ENCODE results near the gene DLEU7.

The DLEU7 gene

DNA sequence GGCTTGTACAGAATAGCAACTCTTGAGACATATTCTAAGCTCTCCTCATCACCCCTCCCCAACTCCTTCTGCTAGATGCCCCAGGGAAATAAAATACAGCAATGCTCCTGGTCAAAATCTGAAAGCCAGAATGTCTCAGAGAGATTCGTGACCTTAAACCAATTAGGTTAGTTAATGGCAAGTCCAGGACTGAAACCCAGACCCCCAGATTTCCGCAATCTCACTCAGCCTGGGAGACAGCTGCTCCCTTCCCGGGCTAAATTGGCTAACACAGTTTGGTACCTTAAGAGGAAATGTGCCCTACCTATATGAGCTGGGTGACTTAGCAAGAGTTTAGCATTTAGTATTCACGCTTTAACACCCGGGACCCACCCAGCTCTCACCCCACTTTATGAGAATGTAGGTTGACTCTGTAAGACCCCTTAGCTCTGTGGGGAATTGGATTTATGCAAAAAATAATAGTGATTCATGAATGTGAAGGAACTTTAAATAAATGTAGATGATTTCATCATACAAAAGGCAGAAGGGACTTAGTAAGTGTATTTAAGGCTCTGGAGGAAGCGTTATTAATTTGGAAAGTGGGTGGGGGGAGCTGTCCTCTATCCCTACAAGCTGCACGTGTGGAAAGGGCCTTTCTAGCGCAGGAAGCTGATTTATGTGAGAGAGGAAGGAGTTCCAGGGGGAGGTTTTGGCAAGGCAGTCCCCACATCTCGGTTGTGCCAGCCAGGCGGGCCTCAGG, 1.1 kb downstream of the DLEU7 start:
- no peaks in the 10 kb centered on the region for H3K36me3 ChIP-seq (ENCODE audit: control insufficient read depth in 1 of 2, insufficient read depth in 2 of 2, low read length in 2 of 2)
- H3K4me1 ChIP-seq (ENCODE audit: control insufficient read depth in 1 of 2, insufficient read depth in 2 of 2, low read length in 2 of 2) = peaks cover 0 to 4% of the 10 kb centered on the region in 2 donors
- H3K27ac ChIP-seq (ENCODE audit: low read length) = no peak overlapping the region
- H3K4me3 ChIP-seq (ENCODE audit: low read depth in 1 of 2, low read length in 2 of 2) = peak overlapping the region in 1 of 2 donors; percentile 59
- H3K9me3 ChIP-seq (ENCODE audit: control insufficient read depth in 1 of 2, low read length in 2 of 2) = no peaks in the 10 kb centered on the region
- no peaks in the 10 kb centered on the region for H3K27me3 ChIP-seq (ENCODE audit: low read depth, low read length)

DNA sequence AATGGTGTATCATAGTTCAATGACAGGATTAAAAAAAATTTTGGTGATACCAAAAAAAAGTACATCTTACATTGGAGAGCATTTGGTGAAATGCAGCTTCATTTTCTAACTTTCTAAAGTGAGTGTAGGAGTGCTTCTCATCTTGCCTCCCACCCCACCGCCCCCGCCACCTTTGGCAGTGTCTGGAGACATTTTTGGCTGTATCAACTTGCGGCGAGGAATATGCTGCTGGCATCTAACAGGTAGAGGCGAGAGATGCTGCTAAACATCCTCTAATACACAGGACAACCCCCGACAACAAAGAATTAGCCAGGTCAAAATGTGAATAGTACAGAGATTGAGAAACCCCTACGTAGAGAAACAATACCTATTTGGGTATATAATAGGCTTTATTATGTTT, 1.7 kb downstream of the DLEU7 start:
- Histone ChIP-seq H3K36me3 (ENCODE audit: control insufficient read depth in 1 of 2, insufficient read depth in 2 of 2, low read length in 2 of 2) (no peaks in the 10 kb centered on the region), H3K4me3 (ENCODE audit: low read depth in 1 of 2, low read length in 2 of 2) (no peak overlapping the region), H3K27me3 (ENCODE audit: low read depth, low read length) (no peaks in the 10 kb centered on the region), H3K9me3 (ENCODE audit: control insufficient read depth in 1 of 2, low read length in 2 of 2) (no peaks in the 10 kb centered on the region), H3K27ac (ENCODE audit: low read length) (no peak overlapping the region), H3K4me1 (ENCODE audit: control insufficient read depth in 1 of 2, insufficient read depth in 2 of 2, low read length in 2 of 2) (peaks cover 0 to 4% of the 10 kb centered on the region in 2 donors)

DNA sequence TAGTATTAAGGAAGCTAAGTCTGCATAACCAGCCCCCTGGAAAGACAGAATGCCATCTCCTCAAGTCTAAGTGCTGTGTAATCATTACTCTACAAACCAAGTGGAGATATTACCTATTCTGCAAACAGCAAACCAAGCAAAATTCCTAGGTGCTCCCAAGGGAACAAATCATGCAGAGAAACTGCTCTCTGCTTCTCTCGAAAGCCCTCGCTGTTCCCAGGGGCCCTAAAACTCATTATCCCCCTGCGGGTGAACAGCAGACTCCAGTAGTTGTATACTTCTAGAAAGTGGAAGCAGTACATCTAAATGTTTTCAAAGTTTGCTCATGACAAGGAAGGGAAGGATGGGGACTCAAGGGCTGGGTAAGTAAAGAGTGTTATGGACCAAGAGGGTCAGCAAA, 3.2 kb downstream of the DLEU7 start:
- Histone ChIP-seq H3K9me3 (ENCODE audit: control insufficient read depth in 1 of 2, low read length in 2 of 2) (no peaks in the 10 kb centered on the region), H3K27ac (ENCODE audit: low read length) (no peak overlapping the region), H3K4me3 (ENCODE audit: low read depth in 1 of 2, low read length in 2 of 2) (no peak overlapping the region), H3K4me1 (ENCODE audit: control insufficient read depth in 1 of 2, insufficient read depth in 2 of 2, low read length in 2 of 2) (peaks cover 0 to 4% of the 10 kb centered on the region in 2 donors), H3K36me3 (ENCODE audit: control insufficient read depth in 1 of 2, insufficient read depth in 2 of 2, low read length in 2 of 2) (no peaks in the 10 kb centered on the region), H3K27me3 (ENCODE audit: low read depth, low read length) (no peaks in the 10 kb centered on the region)

DNA sequence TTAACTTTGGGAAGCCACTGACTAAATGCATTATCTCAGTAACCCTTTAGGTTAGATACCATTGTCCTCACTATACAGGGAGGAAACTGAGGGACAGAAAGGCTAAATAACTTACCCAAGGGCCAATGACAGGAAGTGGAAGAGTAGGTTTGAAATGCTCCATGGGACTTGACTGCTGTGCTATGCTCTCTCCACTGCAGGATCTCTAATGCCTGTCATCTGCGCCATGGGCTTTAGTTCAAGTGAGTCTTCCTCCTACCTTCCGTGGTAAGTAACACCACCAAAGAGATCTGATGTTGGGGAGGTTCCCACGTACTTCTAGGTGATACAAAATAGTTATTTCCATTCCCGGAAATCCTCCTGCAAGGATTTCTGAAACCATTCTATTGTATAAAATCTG, 3.7 kb downstream of the DLEU7 start:
- Histone ChIP-seq H3K9me3 (ENCODE audit: control insufficient read depth in 1 of 2, low read length in 2 of 2) (no peaks in the 10 kb centered on the region), H3K4me1 (ENCODE audit: control insufficient read depth in 1 of 2, insufficient read depth in 2 of 2, low read length in 2 of 2) (peaks cover 0 to 4% of the 10 kb centered on the region in 2 donors), H3K27ac (ENCODE audit: low read length) (no peak overlapping the region), H3K4me3 (ENCODE audit: low read depth in 1 of 2, low read length in 2 of 2) (no peak overlapping the region), H3K27me3 (ENCODE audit: low read depth, low read length) (no peaks in the 10 kb centered on the region), H3K36me3 (ENCODE audit: control insufficient read depth in 1 of 2, insufficient read depth in 2 of 2, low read length in 2 of 2) (no peaks in the 10 kb centered on the region)

DNA sequence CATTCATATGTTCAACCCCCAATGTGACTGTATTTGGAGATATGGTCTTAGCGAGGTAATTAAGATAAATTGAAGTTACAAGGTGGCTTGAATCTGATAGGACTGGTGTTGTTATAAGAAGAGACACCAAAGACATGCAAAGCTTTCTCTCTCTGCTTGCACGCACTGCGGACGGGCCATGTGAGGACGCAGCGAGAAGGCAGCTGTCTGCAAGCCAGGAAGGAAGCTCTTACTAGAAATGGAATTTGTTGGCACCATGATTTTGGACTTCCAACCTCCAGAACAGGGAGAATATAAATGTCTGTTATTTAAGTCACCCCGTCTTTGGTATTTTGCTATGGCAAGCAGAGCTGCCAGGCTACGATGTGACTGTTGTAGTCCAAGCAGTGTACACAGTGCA, 4.8 kb downstream of the DLEU7 start:
- peaks cover 0 to 4% of the 10 kb centered on the region in 2 donors for H3K4me1 ChIP-seq (ENCODE audit: control insufficient read depth in 1 of 2, insufficient read depth in 2 of 2, low read length in 2 of 2)
- H3K4me3 ChIP-seq (ENCODE audit: low read depth in 1 of 2, low read length in 2 of 2) = no peak overlapping the region
- H3K36me3 ChIP-seq (ENCODE audit: control insufficient read depth in 1 of 2, insufficient read depth in 2 of 2, low read length in 2 of 2) = no peaks in the 10 kb centered on the region
- H3K27me3 ChIP-seq (ENCODE audit: low read depth, low read length) = no peaks in the 10 kb centered on the region
- H3K9me3 ChIP-seq (ENCODE audit: control insufficient read depth in 1 of 2, low read length in 2 of 2) = no peaks in the 10 kb centered on the region
- H3K27ac ChIP-seq (ENCODE audit: low read length) = no peak overlapping the region

DNA sequence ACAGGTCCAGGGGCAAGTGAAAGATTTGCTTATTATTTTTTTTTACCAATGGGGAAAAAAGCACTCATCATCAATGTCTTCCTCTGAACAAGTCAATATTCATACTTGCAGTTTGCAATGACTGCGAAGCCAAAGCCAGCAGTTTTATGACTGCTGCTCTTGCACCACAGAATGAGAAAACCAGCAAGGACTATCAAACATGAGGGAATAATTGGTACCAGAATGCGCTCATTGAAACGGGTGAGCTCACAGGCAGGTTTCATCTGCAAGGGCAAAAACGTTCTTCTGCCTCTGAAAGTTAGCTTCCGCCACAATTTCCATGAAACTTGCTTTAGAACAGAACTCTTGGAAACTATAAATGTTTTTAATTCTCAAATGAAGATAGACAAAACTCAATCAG, 5.5 kb downstream of the DLEU7 start:
- H3K27me3 ChIP-seq (ENCODE audit: low read depth, low read length) = no peaks in the 10 kb centered on the region
- no peak overlapping the region for H3K4me3 ChIP-seq (ENCODE audit: low read depth in 1 of 2, low read length in 2 of 2)
- no peaks in the 10 kb centered on the region for H3K9me3 ChIP-seq (ENCODE audit: control insufficient read depth in 1 of 2, low read length in 2 of 2)
- H3K36me3 ChIP-seq (ENCODE audit: control insufficient read depth in 1 of 2, insufficient read depth in 2 of 2, low read length in 2 of 2) = no peaks in the 10 kb centered on the region
- H3K27ac ChIP-seq (ENCODE audit: low read length) = no peak overlapping the region
- H3K4me1 ChIP-seq (ENCODE audit: control insufficient read depth in 1 of 2, insufficient read depth in 2 of 2, low read length in 2 of 2) = no peaks in the 10 kb centered on the region

DNA sequence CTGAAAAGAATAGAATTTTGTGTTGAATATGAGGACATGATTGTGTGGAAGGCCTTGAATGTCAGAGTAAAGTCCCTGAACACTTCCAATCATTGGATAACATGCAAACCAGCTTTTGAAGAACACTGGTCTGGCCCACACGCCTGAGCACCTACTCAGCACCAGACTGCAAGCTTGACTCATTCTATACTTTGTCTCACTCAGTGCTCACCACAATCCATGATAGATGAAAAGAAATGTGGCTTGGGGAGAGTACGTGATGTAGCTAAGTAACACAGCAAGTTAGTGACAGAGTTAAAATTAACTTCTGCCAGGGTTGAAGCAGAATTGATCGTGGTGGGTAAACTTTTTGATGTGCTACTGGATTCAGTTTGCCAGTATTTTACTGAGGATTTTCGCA, 12.0 kb downstream of the DLEU7 start:
- H3K4me3 ChIP-seq (ENCODE audit: low read depth in 1 of 2, low read length in 2 of 2) = no peak overlapping the region
- H3K4me1 ChIP-seq (ENCODE audit: control insufficient read depth in 1 of 2, insufficient read depth in 2 of 2, low read length in 2 of 2) = no peaks in the 10 kb centered on the region
- no peaks in the 10 kb centered on the region for H3K36me3 ChIP-seq (ENCODE audit: control insufficient read depth in 1 of 2, insufficient read depth in 2 of 2, low read length in 2 of 2)
- no peaks in the 10 kb centered on the region for H3K27me3 ChIP-seq (ENCODE audit: low read depth, low read length)
- no peaks in the 10 kb centered on the region for H3K9me3 ChIP-seq (ENCODE audit: control insufficient read depth in 1 of 2, low read length in 2 of 2)
- no peak overlapping the region for H3K27ac ChIP-seq (ENCODE audit: low read length)

DNA sequence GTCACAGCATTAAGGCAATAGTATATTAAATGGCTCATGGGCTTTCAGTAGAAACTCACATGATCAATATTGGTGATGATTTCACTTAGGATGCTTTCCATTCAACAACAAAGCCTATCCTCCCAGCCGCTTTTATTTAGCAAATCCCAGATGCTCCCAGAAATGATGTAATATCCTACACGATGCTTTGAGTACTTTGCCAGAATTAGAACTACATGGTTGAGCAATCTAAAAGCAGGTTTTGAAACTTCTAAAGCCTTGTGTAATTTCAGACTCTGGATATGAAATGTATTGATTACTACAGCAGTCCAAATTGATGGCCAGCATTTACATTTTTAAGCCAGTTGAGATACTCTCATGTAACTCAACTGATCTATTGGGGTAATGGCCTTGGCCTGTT, 13.6 kb downstream of the DLEU7 start:
- no peak overlapping the region for H3K27ac ChIP-seq (ENCODE audit: low read length)
- H3K9me3 ChIP-seq (ENCODE audit: control insufficient read depth in 1 of 2, low read length in 2 of 2) = no peaks in the 10 kb centered on the region
- H3K27me3 ChIP-seq (ENCODE audit: low read depth, low read length) = no peaks in the 10 kb centered on the region
- no peaks in the 10 kb centered on the region for H3K36me3 ChIP-seq (ENCODE audit: control insufficient read depth in 1 of 2, insufficient read depth in 2 of 2, low read length in 2 of 2)
- H3K4me1 ChIP-seq (ENCODE audit: control insufficient read depth in 1 of 2, insufficient read depth in 2 of 2, low read length in 2 of 2) = no peaks in the 10 kb centered on the region
- H3K4me3 ChIP-seq (ENCODE audit: low read depth in 1 of 2, low read length in 2 of 2) = no peak overlapping the region

DNA sequence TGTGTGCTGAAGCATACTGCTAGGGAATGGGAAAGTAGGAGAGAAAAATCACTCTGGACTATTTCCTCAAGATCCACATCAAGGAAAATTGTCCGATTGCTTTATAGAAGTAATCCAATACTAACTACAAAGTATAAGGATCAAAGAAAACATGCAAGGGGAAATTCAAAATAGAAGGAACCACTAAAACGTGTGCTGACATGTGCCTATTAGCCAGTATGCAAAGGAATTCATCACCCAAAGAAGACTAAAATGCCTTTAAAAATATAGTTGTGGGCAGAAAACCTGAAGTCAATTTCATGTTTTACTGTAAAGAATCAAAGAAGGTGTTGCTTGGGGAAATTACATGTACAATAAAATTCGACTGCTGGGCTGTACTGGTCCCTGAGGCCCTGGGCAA, 14.3 kb downstream of the DLEU7 start:
- Histone ChIP-seq H3K36me3 (ENCODE audit: control insufficient read depth in 1 of 2, insufficient read depth in 2 of 2, low read length in 2 of 2) (no peaks in the 10 kb centered on the region), H3K9me3 (ENCODE audit: control insufficient read depth in 1 of 2, low read length in 2 of 2) (no peaks in the 10 kb centered on the region), H3K4me3 (ENCODE audit: low read depth in 1 of 2, low read length in 2 of 2) (no peak overlapping the region), H3K27ac (ENCODE audit: low read length) (no peak overlapping the region), H3K4me1 (ENCODE audit: control insufficient read depth in 1 of 2, insufficient read depth in 2 of 2, low read length in 2 of 2) (no peaks in the 10 kb centered on the region), H3K27me3 (ENCODE audit: low read depth, low read length) (no peaks in the 10 kb centered on the region)

DNA sequence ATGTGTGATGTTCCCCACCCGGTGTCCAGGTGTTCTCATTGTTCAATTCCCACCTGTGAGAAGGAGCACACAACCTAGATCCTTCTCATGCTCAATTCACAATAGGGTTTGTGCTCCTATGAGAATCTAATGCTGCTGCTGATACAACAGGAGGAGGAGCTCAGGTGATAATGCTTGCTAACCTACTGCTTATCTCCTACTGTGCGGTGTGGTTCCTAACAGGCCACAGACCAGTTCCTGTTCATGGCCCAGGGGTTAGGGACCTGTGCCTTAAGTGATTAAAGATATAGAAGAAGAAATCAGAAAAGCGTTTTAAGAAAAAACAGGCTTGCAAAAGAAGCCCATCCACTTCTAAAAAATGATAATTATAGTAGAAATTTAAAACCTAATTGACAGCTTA, 17.5 kb downstream of the DLEU7 start:
- Histone ChIP-seq H3K4me3 (ENCODE audit: low read depth in 1 of 2, low read length in 2 of 2) (no peak overlapping the region), H3K27me3 (ENCODE audit: low read depth, low read length) (no peaks in the 10 kb centered on the region), H3K9me3 (ENCODE audit: control insufficient read depth in 1 of 2, low read length in 2 of 2) (no peaks in the 10 kb centered on the region), H3K36me3 (ENCODE audit: control insufficient read depth in 1 of 2, insufficient read depth in 2 of 2, low read length in 2 of 2) (no peaks in the 10 kb centered on the region), H3K4me1 (ENCODE audit: control insufficient read depth in 1 of 2, insufficient read depth in 2 of 2, low read length in 2 of 2) (no peaks in the 10 kb centered on the region), H3K27ac (ENCODE audit: low read length) (no peak overlapping the region)

DNA sequence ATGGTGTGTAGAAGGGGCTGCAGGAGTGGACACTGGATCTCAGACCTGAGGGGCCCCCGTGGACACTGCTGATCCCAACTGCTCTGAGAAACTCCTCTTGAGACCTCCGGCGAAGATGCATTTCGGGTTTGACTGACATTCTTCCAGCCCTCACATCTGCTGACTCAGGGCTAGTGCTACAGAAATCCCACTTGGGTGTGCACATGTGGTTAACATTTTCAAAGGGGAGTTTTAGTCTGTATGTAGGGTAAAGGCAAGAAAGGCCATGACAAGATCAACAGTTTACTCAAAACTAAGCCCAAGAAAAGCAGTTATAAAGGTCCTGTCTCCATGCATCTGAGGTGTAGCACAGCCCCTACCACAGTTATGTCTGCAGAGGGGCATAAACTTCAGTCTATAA, 31.2 kb downstream of the DLEU7 start:
- no peak overlapping the region for H3K4me3 ChIP-seq (ENCODE audit: low read depth in 1 of 2, low read length in 2 of 2)
- peaks cover 0 to 5% of the 10 kb centered on the region in 2 donors for H3K4me1 ChIP-seq (ENCODE audit: control insufficient read depth in 1 of 2, insufficient read depth in 2 of 2, low read length in 2 of 2)
- H3K27me3 ChIP-seq (ENCODE audit: low read depth, low read length) = no peaks in the 10 kb centered on the region
- H3K27ac ChIP-seq (ENCODE audit: low read length) = no peak overlapping the region
- H3K36me3 ChIP-seq (ENCODE audit: control insufficient read depth in 1 of 2, insufficient read depth in 2 of 2, low read length in 2 of 2) = no peaks in the 10 kb centered on the region
- H3K9me3 ChIP-seq (ENCODE audit: control insufficient read depth in 1 of 2, low read length in 2 of 2) = no peaks in the 10 kb centered on the region

DNA sequence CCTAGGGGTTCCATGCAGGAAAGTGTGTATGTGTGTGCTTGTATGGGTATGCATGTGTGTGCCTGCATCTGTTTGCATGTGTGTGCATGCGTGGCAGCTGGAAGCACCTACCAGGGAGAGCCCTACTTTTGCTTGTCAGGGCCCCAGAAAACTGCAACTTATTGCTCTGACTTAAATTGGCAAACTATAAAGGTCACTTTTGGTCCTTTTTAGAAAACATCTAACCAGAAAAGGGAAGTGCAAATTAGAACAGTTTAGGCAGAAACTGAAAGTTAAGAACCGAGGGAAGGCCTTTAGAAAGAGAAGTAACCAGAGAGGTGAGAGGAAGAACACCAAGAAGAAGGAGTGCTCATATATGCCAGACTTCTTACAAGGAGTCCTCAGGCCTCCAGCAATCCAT, 32.5 kb downstream of the DLEU7 start:
- H3K4me1 ChIP-seq (ENCODE audit: control insufficient read depth in 1 of 2, insufficient read depth in 2 of 2, low read length in 2 of 2) = peaks cover 0 to 5% of the 10 kb centered on the region in 2 donors
- H3K27ac ChIP-seq (ENCODE audit: low read length) = no peak overlapping the region
- H3K9me3 ChIP-seq (ENCODE audit: control insufficient read depth in 1 of 2, low read length in 2 of 2) = no peaks in the 10 kb centered on the region
- H3K27me3 ChIP-seq (ENCODE audit: low read depth, low read length) = no peaks in the 10 kb centered on the region
- H3K36me3 ChIP-seq (ENCODE audit: control insufficient read depth in 1 of 2, insufficient read depth in 2 of 2, low read length in 2 of 2) = no peaks in the 10 kb centered on the region
- H3K4me3 ChIP-seq (ENCODE audit: low read depth in 1 of 2, low read length in 2 of 2) = no peak overlapping the region
